ENCODE measurements around the gene NUP210.

Gene NUP210

DNA sequence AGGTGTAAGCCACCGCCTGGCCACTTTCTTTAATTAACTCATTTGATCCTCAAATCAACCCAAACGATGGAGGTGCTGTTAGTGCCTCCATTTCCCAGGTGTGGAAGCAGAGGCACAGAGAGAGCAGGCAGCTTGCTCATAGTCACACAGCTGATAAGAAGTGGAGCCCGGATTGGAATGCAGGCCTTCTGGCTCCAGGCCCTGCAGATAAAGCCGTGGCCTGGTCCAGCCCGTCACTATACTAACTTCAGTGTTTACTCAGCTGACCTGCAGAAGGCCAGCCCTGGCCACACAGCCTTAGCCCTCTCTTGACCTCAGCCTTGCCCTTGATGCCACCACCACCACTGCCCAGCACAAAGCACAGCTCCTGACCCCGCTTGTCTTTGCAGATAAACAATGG is 116.7 kb downstream of the NUP210 start:
- in situ Hi-C loops (cut with HindIII; ENCODE audit: low sequenced_read_pairs): no loop called here
- no peak overlapping the region for H3K4me3 ChIP-seq (ENCODE audit: low read depth, low read length)
- TF ChIP-seq, protein P1, sequence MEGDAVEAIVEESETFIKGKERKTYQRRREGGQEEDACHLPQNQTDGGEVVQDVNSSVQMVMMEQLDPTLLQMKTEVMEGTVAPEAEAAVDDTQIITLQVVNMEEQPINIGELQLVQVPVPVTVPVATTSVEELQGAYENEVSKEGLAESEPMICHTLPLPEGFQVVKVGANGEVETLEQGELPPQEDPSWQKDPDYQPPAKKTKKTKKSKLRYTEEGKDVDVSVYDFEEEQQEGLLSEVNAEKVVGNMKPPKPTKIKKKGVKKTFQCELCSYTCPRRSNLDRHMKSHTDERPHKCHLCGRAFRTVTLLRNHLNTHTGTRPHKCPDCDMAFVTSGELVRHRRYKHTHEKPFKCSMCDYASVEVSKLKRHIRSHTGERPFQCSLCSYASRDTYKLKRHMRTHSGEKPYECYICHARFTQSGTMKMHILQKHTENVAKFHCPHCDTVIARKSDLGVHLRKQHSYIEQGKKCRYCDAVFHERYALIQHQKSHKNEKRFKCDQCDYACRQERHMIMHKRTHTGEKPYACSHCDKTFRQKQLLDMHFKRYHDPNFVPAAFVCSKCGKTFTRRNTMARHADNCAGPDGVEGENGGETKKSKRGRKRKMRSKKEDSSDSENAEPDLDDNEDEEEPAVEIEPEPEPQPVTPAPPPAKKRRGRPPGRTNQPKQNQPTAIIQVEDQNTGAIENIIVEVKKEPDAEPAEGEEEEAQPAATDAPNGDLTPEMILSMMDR (IDR thresholded peaks at IDR 0.05; ENCODE audit: low read depth, low read length, missing control alignments): no peak
- DNase-seq (ENCODE audit: low read depth): no peak

DNA sequence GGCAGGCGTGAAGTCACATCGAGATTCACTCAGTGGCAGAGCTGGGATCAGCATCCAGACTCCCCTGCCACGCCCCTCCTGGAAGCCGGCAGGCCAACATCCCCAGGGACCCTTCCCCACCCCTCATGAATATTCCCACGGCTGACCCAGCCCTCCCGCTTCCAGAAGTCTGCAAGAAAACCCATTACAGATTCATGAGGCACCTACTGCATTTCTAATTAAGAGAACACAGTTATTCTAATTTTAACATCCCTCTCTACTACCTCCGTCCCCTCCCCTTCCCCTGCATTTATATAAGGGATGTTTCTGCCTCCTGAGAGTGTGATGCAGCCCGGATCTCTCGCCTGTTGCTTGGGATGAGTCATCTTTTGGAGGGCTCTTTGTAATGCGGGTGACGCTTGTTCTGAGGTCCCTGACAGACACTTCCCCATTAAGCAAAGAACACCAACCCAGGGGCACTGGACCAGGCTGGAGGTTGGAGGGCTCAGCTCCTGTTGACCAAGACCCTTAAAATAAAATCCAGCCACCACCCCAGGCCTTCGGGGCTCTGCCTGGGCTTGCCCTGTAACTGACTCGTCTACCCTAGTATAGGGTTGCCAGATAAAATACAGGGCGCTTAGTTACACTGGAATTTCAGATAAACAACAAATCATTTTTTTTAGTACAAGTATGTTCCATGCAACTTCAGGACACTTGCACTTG is 118.7 kb downstream of the NUP210 start:
- in situ Hi-C loops (cut with HindIII; ENCODE audit: low sequenced_read_pairs): no loop called here
- TF ChIP-seq, protein P1 (IDR thresholded peaks at IDR 0.05; ENCODE audit: low read depth, low read length, missing control alignments): no peak
- peak; percentile 33 for DNase-seq (ENCODE audit: low read depth)
- no peak overlapping the region for H3K4me3 ChIP-seq (ENCODE audit: low read depth, low read length)

DNA sequence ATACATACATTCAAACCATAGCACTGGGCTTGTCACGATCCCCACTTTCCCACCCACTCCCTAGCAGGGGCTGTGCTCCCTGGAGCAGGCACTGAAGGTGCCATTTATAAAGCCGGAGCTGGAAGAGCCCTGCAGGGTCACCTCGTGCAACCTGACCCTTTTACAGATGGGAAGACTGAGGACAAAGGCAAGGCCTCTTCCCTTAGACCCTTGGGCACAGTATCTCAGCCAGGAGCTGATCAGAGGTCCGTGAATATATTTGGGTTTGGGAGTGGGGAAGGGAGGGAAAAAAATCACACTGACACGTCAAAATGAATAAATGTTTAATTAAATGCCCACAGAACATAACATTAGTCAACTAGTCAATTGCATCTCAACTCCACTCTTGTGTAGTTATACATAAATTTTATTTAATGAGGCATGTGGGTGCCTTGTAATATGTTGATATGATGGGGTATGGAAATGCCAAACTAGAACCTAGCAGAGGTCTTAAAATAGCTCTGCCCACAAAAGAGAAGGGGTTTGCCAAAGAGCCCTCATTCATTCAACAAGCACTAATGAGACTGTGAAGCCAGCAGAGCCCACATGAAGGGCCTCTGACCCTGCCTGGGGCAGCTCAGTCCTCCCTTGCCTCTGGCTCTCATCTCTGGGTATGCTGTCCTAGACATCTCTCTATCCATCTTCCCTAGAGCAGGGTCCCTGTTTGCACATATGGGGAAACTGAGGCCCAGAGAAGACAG is 119.4 kb downstream of the NUP210 start:
- TF ChIP-seq, protein P1 (IDR thresholded peaks at IDR 0.05; ENCODE audit: low read depth, low read length, missing control alignments): no peak
- in situ Hi-C loops (cut with HindIII; ENCODE audit: low sequenced_read_pairs): no loop called here
- no peak for DNase-seq (ENCODE audit: low read depth)
- no peak overlapping the region for H3K4me3 ChIP-seq (ENCODE audit: low read depth, low read length)

DNA sequence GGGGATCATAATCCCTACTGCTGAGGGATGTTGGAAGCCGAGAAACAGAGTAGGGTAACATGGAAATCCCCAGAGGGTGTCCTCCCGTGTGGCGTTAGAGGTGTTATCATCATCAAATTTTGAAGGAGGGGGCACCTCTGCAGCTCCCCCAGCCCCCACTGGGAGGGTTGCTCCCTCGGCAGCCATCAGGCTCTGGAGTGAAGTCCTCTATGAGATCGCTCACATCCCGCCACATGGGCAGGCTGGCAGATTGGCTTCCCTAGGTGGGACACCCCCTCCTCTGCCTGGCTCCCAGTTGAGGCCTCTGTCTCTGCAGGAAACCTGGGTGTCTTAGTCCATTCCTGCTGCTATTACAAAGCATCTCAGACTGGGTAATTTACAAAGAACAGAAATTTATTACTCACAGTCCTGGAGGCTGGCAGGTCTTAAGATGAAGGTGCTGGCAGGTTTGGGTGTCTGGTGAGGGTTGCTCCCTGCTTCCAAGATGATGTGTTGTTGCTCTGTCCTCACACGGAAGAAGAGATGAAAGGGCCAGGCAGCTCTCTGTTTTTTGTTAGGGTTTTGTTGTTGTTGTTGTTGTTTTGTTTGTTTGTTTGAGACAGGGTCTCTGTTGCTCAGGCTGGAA is 120.5 kb downstream of the NUP210 start:
- DNase-seq (ENCODE audit: low read depth): no peak
- TF ChIP-seq, protein P1 (IDR thresholded peaks at IDR 0.05; ENCODE audit: low read depth, low read length, missing control alignments): no peak
- in situ Hi-C loops (cut with HindIII; ENCODE audit: low sequenced_read_pairs): no loop called here
- no peak overlapping the region for H3K4me3 ChIP-seq (ENCODE audit: low read depth, low read length)

DNA sequence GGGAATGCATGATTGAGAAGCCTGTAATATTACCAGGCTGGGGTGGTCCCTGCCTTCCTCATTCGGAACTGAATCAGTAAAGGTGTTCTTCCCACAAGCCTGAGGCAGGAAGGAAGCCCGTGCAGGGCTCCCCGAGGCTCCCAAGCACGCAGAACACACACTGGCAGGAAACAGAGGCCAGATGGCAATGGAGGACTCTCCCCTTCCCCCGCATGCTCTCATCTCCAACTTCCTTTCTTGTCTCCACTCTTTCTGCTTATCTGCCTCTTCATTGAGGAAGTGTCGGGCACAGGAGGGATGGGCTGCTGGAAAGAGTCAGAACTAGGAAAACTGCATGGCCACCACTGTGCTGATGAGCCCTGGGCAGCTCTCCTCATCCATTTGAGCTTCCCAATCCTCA is 123.5 kb downstream of the NUP210 start:
- H3K4me3 ChIP-seq (ENCODE audit: low read depth, low read length): no peak overlapping the region
- in situ Hi-C loops (cut with HindIII; ENCODE audit: low sequenced_read_pairs): no loop called here
- TF ChIP-seq, protein P1 (IDR thresholded peaks at IDR 0.05; ENCODE audit: low read depth, low read length, missing control alignments): no peak
- no peak for DNase-seq (ENCODE audit: low read depth)

DNA sequence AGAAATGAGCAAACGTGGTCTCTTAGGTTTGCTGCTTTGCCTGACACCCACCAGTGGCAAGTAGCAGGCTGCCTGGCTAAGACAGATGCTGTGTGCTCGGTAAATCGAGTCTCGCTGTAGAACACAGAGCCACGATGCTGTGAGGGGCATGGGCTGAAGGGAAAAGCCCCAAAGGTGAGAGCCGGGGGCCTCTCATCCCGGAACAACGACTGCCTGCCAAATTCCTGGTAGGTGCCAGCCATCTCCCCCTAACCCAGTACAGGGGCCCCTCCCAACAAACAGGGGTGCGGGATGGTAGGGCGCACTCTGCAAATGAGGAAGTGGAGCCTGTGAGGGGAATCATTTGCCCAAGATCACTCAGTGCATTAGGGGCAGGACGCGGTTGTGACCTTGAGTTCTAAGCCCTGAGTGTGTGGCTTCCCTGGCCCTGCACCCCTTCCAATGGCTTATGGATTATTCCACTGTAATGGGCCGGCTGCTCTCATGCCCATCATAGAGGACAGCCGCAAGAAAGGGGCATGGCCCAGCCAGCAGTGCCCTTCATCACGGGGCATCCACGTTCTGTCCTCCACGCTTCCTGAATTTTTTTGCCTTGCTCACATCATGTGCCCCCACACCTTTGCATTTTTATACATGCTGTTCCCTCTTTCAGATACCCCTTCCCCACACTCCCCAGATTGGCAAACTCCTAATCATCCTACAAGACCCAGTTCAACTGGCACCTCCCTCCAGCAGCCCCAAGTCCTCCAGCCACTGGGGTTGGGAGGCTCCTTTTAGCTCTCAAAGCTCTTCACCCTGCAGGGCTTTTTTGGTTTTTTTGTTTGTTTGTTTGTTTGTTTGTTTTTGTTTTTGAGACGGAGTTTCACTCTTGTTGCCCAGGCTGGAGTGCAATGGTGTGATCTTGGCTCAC is 125.4 kb downstream of the NUP210 start:
- DNase-seq (ENCODE audit: low read depth): no peak
- H3K4me3 ChIP-seq (ENCODE audit: low read depth, low read length): no peak overlapping the region
- in situ Hi-C loops (cut with HindIII; ENCODE audit: low sequenced_read_pairs): loop anchor here (5.0 kb wide), 1 partner anchor 43 kb away; no protein-coding TSS in a partner anchor
- TF ChIP-seq, protein P1 (IDR thresholded peaks at IDR 0.05; ENCODE audit: low read depth, low read length, missing control alignments): no peak
